Esophagus squamous epithelium (tissue), 5 donors: Measurements from ENCODE around the gene PRKCE. TPM values are rescaled to one million over a fixed set of nuclear protein-coding genes. Genes with fewer than 3 reads are reported as not detected.
A peak's percentile ranks its signal among the peaks of the same experiment; 100 is the strongest.

Experiments
- DNase-seq: peaks from one replicate; lab custom pipeline; 2025; lab: John Stamatoyannopoulos, UW
- H3K27ac ChIP-seq, 4 donors: fragments of 200-600 bp; sonication (generic); one replicate each; pipeline ENCODE4 v1.5.1; 2016 to 2019; ENCODE audit warnings: mild to moderate bottlenecking in 1 of 4
- H3K27me3 ChIP-seq, 4 donors: fragments of 200-600 bp; sonication (generic); 1 replicate in 3 of 4; 2 replicates in 1 of 4; pipeline versions ENCODE4 v1.5.1 to v1.6.0; 2017 to 2021; ENCODE audit warnings: antibody characterized with exemption in 1 of 4
- H3K36me3 ChIP-seq, 3 donors: fragments of 200-600 bp; sonication (generic); one replicate each; pipeline ENCODE4 v1.5.1; 2016 to 2019
- H3K4me1 ChIP-seq, 3 donors: fragments of 200-600 bp; sonication (generic); one replicate each; pipeline ENCODE4 v1.5.1; 2017 to 2019
- H3K4me3 ChIP-seq, 4 donors: fragments of 200-600 bp; sonication (generic); 1 replicate in 3 of 4; 2 replicates in 1 of 4; pipeline ENCODE4 v1.5.1; 2016 to 2019; ENCODE audit warnings: mild to moderate bottlenecking in 2 of 4, moderate library complexity in 1 of 4
- H3K9me3 ChIP-seq, 3 donors: fragments of 200-600 bp; sonication (generic); one replicate each; pipeline ENCODE4 v1.5.1; 2016 to 2019
- CTCF ChIP-seq, 6 experiments: fragments of 450-650 bp in 4 of 6; fragments of 200-600 bp in 2 of 6; sonication (generic) in 2 of 6; IDR thresholded peaks; one replicate each; pipeline ENCODE4 v1.5.1; 2016 to 2019; ENCODE audit warnings: antibody characterized with exemption in 6 of 6, mild to moderate bottlenecking in 4 of 6, moderate library complexity in 4 of 6
- POLR2A ChIP-seq, 4 donors: fragments of 450-650 bp; IDR thresholded peaks; one replicate each; pipeline ENCODE4 v1.6.1; 2017; ENCODE audit warnings: antibody characterized with exemption in 4 of 4, mild to moderate bottlenecking in 4 of 4, moderate library complexity in 3 of 4
- WGBS, 2 donors: methylation state at CpG; one replicate each; pipeline ENCODE4 v1.1.5; 2018; 5-methylcytosine and 5-hydroxymethylcytosine counted together
- intact Hi-C: fragments of 100-400 bp; cut with DNase I; formaldehyde crosslinking; loops from one replicate; pipeline ENCODE4 v1.15.0; 2022
- total RNA-seq, 4 donors: library from RNA; depleted of rRNA; stranded (reverse); fragments of >200 nt; gene quantifications; one replicate each; pipeline ENCODE4 v1.1.0, GENCODE V29; 2016
- donor health status: DM: yes; HTN: yes; CAD: no.

The PRKCE gene
- total RNA-seq, 4 donors from 2014 or later: 6.5 to 13.7 (median 9.9) TPM

DNA sequence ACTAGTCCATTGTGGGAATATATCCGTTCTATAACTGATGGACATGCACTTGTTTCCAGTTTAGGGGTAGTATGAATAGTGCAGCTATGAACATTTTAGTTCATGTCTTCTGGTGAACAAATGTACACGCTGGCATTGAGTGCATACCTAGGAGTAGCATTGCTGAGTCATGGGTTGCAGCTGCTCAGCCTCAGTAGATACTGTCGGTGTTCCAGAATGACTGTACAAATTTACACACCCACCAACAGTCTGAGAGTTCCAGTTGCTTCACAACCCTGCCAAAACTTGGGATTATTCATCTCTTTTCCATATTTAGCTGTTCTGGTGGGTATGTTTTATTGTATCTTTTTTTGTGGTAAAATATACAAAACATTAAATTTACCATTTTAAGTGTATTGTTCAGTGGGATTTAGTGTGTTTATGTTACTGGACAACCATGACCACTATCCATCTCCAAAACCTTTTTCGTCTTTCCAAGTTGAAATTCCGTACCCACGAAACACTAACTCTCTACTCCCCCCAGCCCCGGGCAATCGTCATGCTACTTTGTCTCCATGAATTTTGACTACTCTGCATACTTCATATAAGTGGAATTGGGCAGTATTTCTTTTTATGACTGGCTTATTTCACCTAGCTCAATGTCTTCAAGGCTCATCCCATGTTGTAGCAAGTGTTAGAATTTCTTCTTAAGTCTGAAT, 281.0 kb downstream of the PRKCE start:
- H3K27me3 ChIP-seq: no peaks in the 10 kb centered on the region
- no peaks in the 10 kb centered on the region for H3K9me3 ChIP-seq
- no peak overlapping the region for H3K4me3 ChIP-seq
- no peak for DNase-seq
- peaks cover 3 to 45% (median 5%) of the 10 kb centered on the region in 3 donors for H3K4me1 ChIP-seq
- H3K36me3 ChIP-seq: no peaks in the 10 kb centered on the region
- intact Hi-C loops: loop anchor here (10.0 kb wide), 1 partner anchor 138 kb away; no protein-coding TSS in a partner anchor
- H3K27ac ChIP-seq: no peak overlapping the region
- TF ChIP-seq CTCF (IDR thresholded peaks at IDR 0.05): no peak
- TF ChIP-seq POLR2A (IDR thresholded peaks at IDR 0.05): no peak
- 80% methylated on average over 8 of the region's 8 CpGs for WGBS, 2 donors

DNA sequence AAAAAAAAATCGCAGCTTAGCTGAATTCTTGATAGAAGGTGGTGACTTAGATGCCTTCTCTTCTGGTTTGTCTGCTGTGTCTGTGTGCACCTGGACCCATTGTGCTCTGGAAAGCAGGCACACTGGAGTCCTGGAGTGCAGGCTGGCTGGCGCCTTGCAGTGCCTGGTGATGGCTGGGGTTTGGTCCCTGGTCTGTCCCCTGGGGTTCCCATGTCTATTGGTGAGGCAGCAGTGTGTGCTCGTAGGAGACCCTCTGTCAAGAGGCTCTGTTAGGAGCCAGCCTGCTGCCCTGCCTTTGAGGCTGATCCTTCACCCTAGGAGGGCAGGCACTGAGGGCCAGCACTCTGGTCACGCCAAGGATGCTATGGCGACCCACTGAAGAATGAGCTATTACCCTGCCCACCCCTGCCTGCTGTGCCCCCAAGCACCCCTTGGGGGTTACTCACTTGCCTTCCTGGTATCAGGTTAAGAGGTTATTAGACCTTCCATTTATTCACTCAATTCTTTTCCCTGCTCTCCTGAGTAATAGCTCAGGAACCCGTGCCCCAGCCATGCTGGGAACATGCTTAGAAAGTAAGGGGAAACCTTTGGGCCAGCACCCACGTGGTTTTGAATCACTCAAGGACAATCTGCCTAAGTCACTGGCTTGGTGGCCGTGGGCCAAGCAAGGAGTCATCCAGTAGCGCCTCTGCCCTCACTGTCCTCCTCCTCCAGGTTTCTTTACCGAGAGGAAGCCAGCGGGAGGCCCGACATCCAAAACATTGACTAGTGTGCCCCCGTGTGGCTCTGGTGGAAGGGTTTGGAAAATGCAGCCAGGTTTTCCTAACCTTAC, 284.5 kb downstream of the PRKCE start:
- intact Hi-C loops: loop anchor here (2.0 to 10.0 kb wide), 2 partner anchors 141 to 293 kb away; no protein-coding TSS in a partner anchor
- Histone ChIP-seq H3K27me3 (no peaks in the 10 kb centered on the region), H3K4me1 (peaks cover 4 to 45% (median 13%) of the 10 kb centered on the region in 3 donors), H3K36me3 (no peaks in the 10 kb centered on the region), H3K4me3 (no peak overlapping the region), H3K9me3 (no peaks in the 10 kb centered on the region), H3K27ac (peak overlapping the region in 3 of 4 donors; percentile 55 to 73 (median 64))
- WGBS, 2 donors: 24 to 29% methylated on average over 8 to 10 of the region's 13 CpGs
- DNase-seq: peak; percentile 37
- TF ChIP-seq CTCF (IDR thresholded peaks at IDR 0.05) (peak; percentile 69 to 89 (median 84)), POLR2A (IDR thresholded peaks at IDR 0.05) (no peak)

GRCh38 chr2:45936623-45936979, 285.1 kb downstream of the PRKCE start:
- no peak for TF ChIP-seq POLR2A (IDR thresholded peaks at IDR 0.05)
- no peak for TF ChIP-seq CTCF (IDR thresholded peaks at IDR 0.05)
- no peaks in the 10 kb centered on the region for H3K27me3 ChIP-seq
- peak overlapping the region in 2 of 4 donors; percentile 55 to 73 for H3K27ac ChIP-seq
- WGBS, 2 donors: 45 to 49% methylated on average over 5 of the region's 5 CpGs
- H3K4me3 ChIP-seq: no peak overlapping the region
- intact Hi-C loops: loop anchor here (2.0 to 10.0 kb wide), 2 partner anchors 142 to 294 kb away; no protein-coding TSS in a partner anchor
- H3K9me3 ChIP-seq: no peaks in the 10 kb centered on the region
- DNase-seq: no peak
- no peaks in the 10 kb centered on the region for H3K36me3 ChIP-seq
- peaks cover 4 to 42% (median 13%) of the 10 kb centered on the region in 3 donors for H3K4me1 ChIP-seq

DNA sequence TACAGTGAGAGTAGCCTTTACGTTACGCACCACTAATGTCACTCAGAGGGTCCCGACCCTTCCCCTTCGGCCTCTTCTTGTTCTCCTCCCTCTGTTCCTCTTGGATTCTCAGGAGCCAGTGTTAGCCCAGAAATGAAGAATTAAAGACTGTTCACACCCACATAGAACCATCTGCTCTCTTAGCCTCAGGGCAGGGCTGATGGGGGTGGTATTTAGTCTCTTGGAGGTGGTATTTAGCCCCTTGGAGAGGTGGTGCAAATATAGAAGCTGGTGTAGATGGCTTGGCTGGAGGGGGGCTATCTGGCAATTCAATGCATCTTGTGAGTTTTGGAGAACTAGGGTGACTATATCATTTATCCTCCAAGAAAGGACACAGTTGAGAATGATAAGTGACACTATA, 286.5 kb downstream of the PRKCE start:
- DNase-seq: no peak
- Histone ChIP-seq H3K36me3 (no peaks in the 10 kb centered on the region), H3K27me3 (no peaks in the 10 kb centered on the region), H3K4me3 (no peak overlapping the region), H3K27ac (peak overlapping the region; percentile 61 to 85 (median 78)), H3K4me1 (peaks cover 4 to 49% (median 13%) of the 10 kb centered on the region in 3 donors), H3K9me3 (no peaks in the 10 kb centered on the region)
- 93 to 98% methylated on average over 4 of the region's 4 CpGs for WGBS, 2 donors
- intact Hi-C loops: loop anchor here (2.0 to 10.0 kb wide), 2 partner anchors 143 to 295 kb away; no protein-coding TSS in a partner anchor
- TF ChIP-seq CTCF (IDR thresholded peaks at IDR 0.05) (no peak), POLR2A (IDR thresholded peaks at IDR 0.05) (no peak)
